HG03442 (cell line): ENCODE results near the gene C3orf85.

ENCODE experiments used
- ATAC-seq: cut with Tn5 transposase; IDR thresholded peaks from one replicate; pipeline ENCODE4 v1.9.1; 2021; ENCODE audit warnings: mild to moderate bottlenecking, moderate library complexity; ENCODE audit not compliant: unreplicated experiment

The C3orf85 gene

GRCh38 chr3:109149078-109149477, 12.6 kb downstream of the C3orf85 start:
- ATAC-seq, result no peak

GRCh38 chr3:109152320-109152719, 15.8 kb downstream of the C3orf85 start:
- no peak for ATAC-seq

GRCh38 chr3:109154979-109155378, 18.5 kb downstream of the C3orf85 start:
- ATAC-seq, result no peak

GRCh38 chr3:109155828-109156227, 19.3 kb downstream of the C3orf85 start:
- no peak for ATAC-seq

GRCh38 chr3:109161487-109162123, 25.1 kb downstream of the C3orf85 start:
- ATAC-seq, result no peak

- no peak for ATAC-seq
Measured at GRCh38 chr3:109165905-109166304, 29.4 kb downstream of the C3orf85 start.

GRCh38 chr3:109171479-109171878, 35.0 kb downstream of the C3orf85 start:
- ATAC-seq, result no peak

GRCh38 chr3:109175411-109175810, 38.9 kb downstream of the C3orf85 start:
- ATAC-seq, result no peak

- ATAC-seq, result no peak
Measured at GRCh38 chr3:109176726-109177125, 40.2 kb downstream of the C3orf85 start.

GRCh38 chr3:109177908-109178307, 41.4 kb downstream of the C3orf85 start:
- no peak for ATAC-seq

GRCh38 chr3:109178708-109179107, 42.2 kb downstream of the C3orf85 start:
- ATAC-seq, result no peak

- no peak for ATAC-seq
Measured at GRCh38 chr3:109184726-109185125, 48.2 kb downstream of the C3orf85 start.

GRCh38 chr3:109187390-109187789, 50.9 kb downstream of the C3orf85 start:
- no peak for ATAC-seq

GRCh38 chr3:109188741-109189140, 52.2 kb downstream of the C3orf85 start:
- ATAC-seq, result no peak

- ATAC-seq, result no peak
Measured at GRCh38 chr3:109191421-109191820, 54.9 kb downstream of the C3orf85 start.

GRCh38 chr3:109195815-109196214, 59.3 kb downstream of the C3orf85 start:
- no peak for ATAC-seq
